NCI-H187 (cell line): ENCODE data around the gene TMEM30A.
A peak's percentile ranks its signal among the peaks of the same experiment; 100 is the strongest.

Source experiments
- DNase-seq, 2 experiments: peaks; one replicate each; lab custom pipeline; 2025; lab: John Stamatoyannopoulos, UW

Gene TMEM30A

GRCh38 chr6:75262716-75263400 lies 21.7 kb downstream of the TMEM30A start:
- DNase-seq: no peak

DNA sequence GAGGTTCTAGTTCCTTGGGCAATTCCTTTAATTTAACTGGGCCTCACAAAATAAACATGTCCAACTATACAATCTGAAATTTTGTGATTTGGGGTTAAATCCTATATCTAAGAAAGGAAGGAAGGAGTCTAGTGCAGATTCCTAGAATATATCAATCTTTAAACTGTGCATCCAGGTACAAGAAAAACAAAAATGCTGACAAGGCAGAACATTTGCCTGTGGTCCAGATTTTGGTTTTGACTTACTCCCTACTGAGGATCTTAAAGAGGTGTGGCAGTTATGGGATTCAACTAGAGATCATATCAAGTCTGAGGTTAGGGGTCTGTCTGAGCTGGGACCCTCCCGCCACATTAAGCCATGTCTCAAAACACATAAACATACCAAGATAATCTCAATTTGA lies 23.3 kb downstream of the TMEM30A start:
- DNase-seq: no peak

- no peak for DNase-seq
Measured at GRCh38 chr6:75257343-75258087, 27.1 kb downstream of the TMEM30A start.

DNA sequence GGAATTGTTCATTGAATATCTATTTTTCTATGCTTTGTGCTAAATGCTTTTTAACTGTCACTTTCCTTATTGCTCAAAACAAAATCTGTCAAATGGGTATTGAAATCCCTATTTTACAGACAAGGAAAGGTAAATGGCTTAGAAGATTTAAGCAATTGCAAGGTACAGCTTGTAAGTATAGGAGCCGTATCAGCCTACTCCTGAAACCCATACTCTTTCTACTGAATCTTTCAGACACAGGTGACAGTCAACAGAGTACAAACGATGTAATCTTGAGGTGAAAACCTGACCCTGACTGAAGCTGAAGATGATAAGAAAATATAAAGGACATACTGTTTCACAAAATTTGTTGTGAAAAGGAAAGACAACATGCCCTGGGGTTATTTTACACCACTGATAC lies 34.0 kb downstream of the TMEM30A start:
- no peak for DNase-seq

- no peak for DNase-seq
Measured at GRCh38 chr6:75249837-75250236, 34.8 kb downstream of the TMEM30A start.

DNA sequence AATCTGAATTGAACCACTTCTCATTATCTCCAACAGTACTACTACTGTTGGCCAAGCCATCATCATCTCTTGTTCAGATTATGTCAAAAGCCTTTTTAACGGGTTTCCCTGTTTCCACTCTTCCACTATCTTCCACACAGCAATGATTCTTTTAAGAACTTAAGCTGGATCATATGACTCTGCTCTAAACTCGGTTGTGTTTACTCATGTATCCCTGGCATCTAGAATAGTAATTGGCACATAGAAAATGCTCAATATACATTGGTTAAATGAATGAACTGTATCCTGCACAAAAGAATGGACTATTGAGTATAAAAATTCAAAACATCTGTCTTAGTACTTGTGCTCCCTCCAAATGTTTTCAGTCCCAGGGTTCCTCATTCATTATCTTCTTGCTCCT lies 38.2 kb downstream of the TMEM30A start:
- DNase-seq: no peak

DNA sequence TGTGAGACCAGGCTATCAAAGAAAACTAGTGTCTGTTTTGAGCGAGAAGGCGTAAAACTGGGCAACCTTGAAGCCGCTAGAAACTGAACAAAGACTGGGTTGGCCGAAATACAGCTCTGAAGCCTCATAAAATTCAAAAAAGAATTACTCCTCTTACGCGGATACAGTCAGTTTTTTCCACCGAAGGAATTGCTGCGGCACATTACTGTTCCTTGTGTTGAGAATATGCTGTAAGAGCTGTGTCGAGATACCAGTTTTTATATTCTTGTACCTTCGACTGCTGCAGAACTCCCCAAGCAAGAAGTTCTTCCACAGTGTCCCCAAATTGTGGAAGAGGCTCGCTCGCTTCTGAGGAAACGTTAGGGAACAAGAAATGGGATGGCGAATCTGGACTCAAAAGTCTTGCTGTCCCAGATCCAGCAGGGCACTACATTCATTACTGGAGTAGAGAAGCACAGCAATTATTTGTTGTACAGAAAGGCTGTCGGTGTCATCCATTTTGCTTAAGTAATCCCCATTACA lies 40.5 kb downstream of the TMEM30A start:
- DNase-seq: no peak

DNA sequence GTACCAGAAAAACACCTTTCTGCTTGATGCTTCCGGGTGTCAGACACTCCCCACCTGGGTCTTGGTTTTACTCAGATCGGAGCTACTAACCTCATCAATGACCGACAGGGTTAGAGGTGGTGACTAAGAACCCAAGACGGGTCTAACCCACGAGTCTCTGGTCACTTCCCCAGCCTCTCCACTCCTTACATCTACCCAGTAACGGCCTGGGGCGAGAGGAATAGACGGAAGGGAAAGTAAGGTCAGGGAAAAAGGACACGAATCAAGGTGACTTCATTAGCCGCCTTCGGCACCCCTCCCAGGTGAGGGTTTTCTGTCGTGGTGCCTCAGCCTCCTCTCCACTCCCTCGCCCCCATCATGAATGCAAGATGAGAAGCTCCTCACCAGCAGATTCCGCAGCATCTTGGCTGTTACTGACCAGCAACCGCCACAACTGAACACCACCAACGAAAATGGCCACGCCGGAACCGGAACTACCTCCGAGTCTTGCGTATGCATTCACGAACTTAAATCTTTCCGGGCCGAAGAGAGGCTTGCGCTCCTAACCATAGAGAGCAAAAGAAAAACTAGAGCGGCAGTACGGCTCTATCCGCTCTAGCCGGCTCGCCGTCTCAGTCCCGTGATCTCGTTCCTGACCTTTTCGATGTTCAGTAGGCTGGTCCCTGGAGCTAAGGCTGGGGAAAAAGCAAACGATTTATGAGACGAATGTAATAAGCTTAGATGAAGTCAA lies 41.1 kb downstream of the TMEM30A start, which contains the start of gene COX7A2:
COX7A2 (minus strand) TSS at position 469 of the 730 bp plus-strand sequence; CDS start at position 402, 67 bp downstream.
- DNase-seq: peak; percentile 84 to 88

DNA sequence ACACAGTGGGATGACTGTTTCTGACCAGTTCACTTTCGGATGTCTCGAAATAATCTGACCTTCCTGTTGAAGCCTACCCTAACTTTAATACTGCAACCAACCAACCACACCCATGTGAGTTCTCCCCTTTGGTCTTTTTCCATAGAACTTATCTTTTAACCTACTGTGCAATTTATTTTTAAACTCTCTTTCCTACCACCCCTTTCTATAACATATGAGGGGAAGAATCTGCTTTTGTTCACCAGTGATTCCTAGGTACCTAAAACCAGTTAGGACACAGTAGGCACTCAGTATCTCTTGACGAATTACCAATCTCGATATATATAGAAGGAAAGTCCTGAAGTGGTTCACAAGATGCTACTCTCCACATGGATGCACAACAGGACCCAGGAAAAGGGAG lies 48.0 kb downstream of the TMEM30A start:
- DNase-seq: no peak

- no peak for DNase-seq
Measured at GRCh38 chr6:75235271-75235670, 49.3 kb downstream of the TMEM30A start.

DNA sequence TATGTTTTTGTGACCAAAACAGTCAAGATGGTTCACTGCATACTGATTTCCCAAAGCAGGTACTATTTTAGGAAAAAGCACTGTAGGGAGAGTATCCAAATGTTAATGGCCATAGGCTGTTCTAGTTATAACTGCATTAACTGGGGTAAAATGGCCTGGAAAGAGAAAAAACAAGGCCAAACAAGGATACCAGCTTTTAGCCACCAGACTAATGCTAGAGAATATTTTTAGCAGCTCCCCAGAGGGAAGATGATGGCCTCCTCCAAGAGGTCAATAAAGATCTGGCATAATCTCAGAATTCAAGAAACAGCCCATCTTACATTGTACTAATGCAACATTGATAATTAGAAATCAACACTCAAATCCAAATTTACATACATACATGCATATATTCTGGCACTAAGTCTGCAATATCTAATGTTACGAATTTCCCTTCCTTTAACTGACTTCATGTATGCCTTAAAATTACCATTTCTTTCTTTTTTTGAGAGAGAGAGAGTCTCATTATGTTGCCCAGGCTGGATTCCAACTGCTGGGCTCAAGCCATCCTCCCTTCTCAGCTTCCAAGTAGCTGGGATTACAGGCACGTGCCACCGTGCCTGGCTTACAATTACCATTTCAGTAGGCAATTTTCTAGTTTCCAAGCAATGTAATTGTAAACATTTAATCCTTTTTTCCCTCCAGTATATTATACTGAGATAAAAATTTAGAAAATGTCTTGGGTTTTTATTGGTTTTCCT lies 50.3 kb downstream of the TMEM30A start:
- DNase-seq: no peak

DNA sequence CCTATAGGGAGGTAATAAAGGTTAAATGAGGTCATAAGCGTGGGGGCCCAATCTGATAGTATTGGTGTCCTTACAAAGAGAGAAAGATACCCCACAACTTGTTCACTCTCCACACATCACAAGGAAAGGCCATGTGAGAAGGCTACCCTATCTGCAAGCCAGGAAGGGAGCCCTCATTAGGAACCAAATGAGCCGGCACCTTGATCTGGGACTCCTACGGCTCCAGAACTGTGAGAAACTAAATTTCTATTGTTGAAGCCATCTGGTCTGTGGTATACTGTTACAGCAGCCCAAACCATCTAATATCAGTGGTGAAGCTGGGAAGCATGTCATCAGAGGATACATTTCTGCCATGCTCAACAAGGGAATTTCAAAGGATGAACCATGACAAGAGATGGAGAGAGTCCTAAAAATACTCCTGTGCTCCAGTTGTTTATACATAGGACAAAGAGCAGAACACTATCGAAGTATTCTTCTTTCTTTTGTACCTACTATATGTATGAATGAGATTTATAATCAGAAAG lies 51.4 kb downstream of the TMEM30A start:
- DNase-seq: no peak

DNA sequence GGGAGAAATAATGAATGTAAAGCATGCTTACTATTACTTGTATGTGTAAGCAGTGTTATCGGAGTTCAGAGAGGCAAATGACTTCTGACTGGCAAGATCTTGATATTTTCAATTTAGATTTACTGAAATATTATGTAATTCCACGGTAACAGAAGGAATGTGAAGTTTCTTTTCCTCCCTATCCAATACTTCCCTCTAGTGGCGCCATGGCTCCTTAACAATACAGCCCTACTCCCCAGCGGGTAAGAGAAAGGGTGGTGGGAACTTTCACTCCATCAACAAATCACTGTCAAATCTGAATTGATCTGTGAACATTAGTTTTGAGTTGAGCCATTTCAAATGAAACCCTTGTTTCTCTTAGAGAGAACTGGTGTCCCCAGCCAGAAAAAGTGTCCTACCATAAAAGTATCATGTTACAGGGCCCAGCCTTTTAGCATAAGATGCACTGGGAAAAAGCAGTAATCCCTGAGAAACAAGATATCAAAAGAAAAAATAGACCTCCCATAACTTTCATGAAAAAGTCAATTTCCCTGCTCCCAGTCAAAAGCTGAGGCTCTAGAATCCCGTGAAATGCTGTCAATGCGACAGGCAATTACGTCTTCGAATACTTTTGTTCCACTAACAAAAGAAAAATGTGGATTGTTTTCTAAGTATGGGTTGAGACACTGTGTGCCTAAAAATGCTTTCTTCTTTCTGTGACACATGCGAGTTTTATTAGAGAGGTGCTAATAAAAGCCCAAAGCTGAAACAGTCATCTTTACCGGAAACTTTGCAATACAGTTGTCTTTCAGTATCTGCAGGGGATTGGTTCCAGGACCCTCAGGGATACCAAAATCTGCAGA lies 53.9 kb downstream of the TMEM30A start:
- no peak for DNase-seq

- DNase-seq: no peak
Measured at GRCh38 chr6:75224303-75224926, 60.2 kb downstream of the TMEM30A start.

DNA sequence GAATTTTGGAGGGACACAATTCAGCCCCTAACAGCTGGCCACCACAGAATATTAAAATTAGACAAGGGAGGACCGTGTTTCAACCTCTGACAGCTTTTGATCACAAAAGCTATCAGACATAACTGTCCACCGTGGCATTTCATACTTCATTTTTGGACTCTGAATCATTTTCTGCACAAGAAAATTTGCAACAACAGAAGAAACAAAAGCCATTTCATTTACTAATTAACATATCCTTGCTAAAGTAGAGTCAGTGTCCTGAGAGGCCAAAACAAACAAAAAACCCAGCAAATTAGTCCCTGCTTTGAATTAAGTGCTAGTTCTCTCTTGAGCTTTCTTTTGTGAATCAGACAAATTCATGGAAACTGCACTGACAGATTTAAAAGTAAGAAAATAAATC lies 61.2 kb downstream of the TMEM30A start:
- no peak for DNase-seq

DNA sequence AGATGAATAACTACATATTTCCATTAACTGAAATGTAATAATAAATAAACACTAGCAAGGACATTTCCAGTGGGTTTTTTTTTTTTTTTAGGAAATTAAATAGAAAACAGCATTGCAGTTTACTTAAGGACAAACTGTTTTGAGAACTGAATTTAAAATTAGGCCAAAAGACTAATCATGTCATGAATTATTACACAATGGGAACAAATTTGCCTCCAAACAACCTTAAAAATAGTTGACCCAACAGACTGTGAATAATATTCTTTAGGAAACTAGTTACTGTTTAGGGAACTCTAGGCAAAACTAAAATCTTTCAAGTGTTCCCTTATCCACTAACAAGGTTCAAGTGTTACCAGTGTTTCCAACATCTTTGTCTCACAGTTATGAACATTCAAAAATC lies 62.3 kb downstream of the TMEM30A start:
- no peak for DNase-seq

DNA sequence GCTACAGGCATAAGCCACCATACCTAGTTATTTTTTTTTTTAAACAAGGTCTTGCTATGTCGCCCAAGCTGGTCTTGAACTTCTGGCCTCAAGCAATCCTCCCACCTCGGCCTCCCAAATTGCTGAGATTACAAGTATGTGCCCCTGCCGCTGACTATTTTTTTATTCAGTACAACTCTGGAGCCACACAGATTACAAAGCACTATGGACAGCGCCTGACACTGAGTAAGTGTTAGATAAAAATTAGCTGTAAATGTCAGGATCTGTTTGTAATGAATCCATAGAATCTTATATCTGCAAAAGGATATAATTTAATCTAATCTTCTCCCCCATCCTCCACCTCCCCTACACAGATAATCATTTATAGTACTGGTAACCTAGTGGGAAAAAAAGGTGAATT lies 63.5 kb downstream of the TMEM30A start:
- no peak for DNase-seq

DNA sequence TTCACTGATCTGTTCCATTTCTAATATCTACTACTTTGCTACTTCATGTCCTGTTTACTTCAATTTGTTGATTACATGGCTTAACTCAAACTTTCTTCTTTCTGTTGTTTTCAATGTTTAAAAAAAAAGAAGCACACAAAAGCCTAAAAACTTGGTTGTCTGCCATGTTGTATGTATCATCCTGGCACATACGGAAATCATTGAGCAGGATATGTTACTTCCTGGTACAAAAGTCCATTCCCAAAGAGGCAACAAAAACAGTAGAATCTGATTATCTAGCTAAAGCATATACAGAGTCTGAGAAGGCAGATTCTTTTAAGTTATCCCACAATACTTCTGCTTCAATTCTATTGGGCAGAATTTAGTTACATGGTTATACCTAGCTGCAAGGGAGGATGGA lies 64.2 kb downstream of the TMEM30A start:
- no peak for DNase-seq

GRCh38 chr6:75219263-75219662 lies 65.3 kb downstream of the TMEM30A start:
- DNase-seq: no peak

DNA sequence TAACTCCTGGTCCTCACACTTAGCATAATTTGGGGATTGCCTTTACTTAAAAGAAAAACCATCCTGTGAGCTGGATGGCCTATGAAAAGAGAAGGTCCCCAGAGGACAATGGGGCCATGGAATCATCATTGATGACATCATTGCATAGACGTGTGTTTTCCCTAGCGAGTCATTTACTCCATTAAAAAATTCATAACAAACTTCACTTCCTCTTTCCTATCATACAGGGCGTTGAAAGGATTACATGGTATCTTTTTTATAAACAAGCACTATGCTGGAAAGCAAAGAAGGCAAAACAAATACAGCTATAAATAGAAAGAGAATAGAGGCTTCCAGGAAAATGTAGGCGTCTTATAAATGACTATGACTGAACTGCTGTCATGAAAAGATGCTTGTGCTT lies 67.4 kb downstream of the TMEM30A start:
- no peak for DNase-seq
